Measurements from ENCODE around the gene ANKRD44. TPM values are rescaled to one million over a fixed set of nuclear protein-coding genes. Genes with fewer than 3 reads are reported as not detected.

The ANKRD44 gene
- total RNA-seq, 1 experiment from 2014 or later, result 7.8 TPM

GRCh38 chr2:197121756-197122385 is 188.7 kb downstream of the ANKRD44 start:
- DNase-seq (ENCODE audit: low read depth, low spot score), result no peak
- no TSS peak for BruUV-seq (replicated peaks)
- in situ Hi-C loops (cut with HindIII; ENCODE audit: low pct_unique_long_range_greater_than_20kb, low sequenced_read_pairs), result no loop called here

GRCh38 chr2:197121255-197121654 is 189.3 kb downstream of the ANKRD44 start:
- CTCF ChIA-PET, result no interaction called here
- no peak overlapping the region for H3K4me3 ChIP-seq (ENCODE audit: low read depth in 2 of 2, low read length in 2 of 2)
- ATAC-seq, result no peak
- H3K36me3 ChIP-seq (ENCODE audit: control insufficient read depth, insufficient read depth, low read length), result no peaks in the 10 kb centered on the region
- no peak overlapping the region for H3K27ac ChIP-seq (ENCODE audit: low read length)
- intact Hi-C loops (cut with micrococcal nuclease; ENCODE audit: unreplicated experiment), result no loop called here
- H3K27me3 ChIP-seq (ENCODE audit: control insufficient read depth, insufficient read depth, low read length), result no peaks in the 10 kb centered on the region
- no peak for TF ChIP-seq TCF7L2 (IDR thresholded peaks at IDR 0.05; ENCODE audit: low read depth, low read length)
- TF ChIP-seq SIN3A (IDR thresholded peaks at IDR 0.05; ENCODE audit: borderline replicate concordance, insufficient read depth, low read depth, low read length), result no peak
- TF ChIP-seq, protein P1, sequence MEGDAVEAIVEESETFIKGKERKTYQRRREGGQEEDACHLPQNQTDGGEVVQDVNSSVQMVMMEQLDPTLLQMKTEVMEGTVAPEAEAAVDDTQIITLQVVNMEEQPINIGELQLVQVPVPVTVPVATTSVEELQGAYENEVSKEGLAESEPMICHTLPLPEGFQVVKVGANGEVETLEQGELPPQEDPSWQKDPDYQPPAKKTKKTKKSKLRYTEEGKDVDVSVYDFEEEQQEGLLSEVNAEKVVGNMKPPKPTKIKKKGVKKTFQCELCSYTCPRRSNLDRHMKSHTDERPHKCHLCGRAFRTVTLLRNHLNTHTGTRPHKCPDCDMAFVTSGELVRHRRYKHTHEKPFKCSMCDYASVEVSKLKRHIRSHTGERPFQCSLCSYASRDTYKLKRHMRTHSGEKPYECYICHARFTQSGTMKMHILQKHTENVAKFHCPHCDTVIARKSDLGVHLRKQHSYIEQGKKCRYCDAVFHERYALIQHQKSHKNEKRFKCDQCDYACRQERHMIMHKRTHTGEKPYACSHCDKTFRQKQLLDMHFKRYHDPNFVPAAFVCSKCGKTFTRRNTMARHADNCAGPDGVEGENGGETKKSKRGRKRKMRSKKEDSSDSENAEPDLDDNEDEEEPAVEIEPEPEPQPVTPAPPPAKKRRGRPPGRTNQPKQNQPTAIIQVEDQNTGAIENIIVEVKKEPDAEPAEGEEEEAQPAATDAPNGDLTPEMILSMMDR (IDR thresholded peaks at IDR 0.05), result no peak
- TF ChIP-seq REST (IDR thresholded peaks at IDR 0.05; ENCODE audit: insufficient read depth in 1 of 2, low read depth in 2 of 2, low read length in 1 of 2), result no peak
- TF ChIP-seq POLR2AphosphoS5 (IDR thresholded peaks at IDR 0.05; ENCODE audit: low read depth, low read length), result no peak
- POLR2A ChIA-PET, result no interaction called here
- in situ Hi-C loops (cut with HindIII; ENCODE audit: low pct_unique_long_range_greater_than_20kb, low sequenced_read_pairs), result no loop called here
- H3K4me1 ChIP-seq (ENCODE audit: control insufficient read depth, insufficient read depth, low read length), result no peaks in the 10 kb centered on the region
- no peak for DNase-seq (ENCODE audit: low read depth, low spot score)
- no peaks in the 10 kb centered on the region for H3K9me3 ChIP-seq (ENCODE audit: control insufficient read depth, insufficient read depth, low read depth, low read length)
- BruUV-seq (replicated peaks), result no TSS peak

More at GRCh38 chr2:197121756-197122385, 188.7 kb downstream of the ANKRD44 start:
- Histone ChIP-seq H3K36me3 (ENCODE audit: control insufficient read depth, insufficient read depth, low read length) (no peaks in the 10 kb centered on the region), H3K27ac (ENCODE audit: low read length) (no peak overlapping the region), H3K4me3 (ENCODE audit: low read depth in 2 of 2, low read length in 2 of 2) (no peak overlapping the region), H3K27me3 (ENCODE audit: control insufficient read depth, insufficient read depth, low read length) (no peaks in the 10 kb centered on the region), H3K4me1 (ENCODE audit: control insufficient read depth, insufficient read depth, low read length) (no peaks in the 10 kb centered on the region), H3K9me3 (ENCODE audit: control insufficient read depth, insufficient read depth, low read depth, low read length) (no peaks in the 10 kb centered on the region)
- no peak for ATAC-seq
- ChIA-PET POLR2A (no interaction called here), CTCF (no interaction called here)
- intact Hi-C loops (cut with micrococcal nuclease; ENCODE audit: unreplicated experiment), result no loop called here
- TF ChIP-seq TCF7L2 (IDR thresholded peaks at IDR 0.05; ENCODE audit: low read depth, low read length) (no peak), REST (IDR thresholded peaks at IDR 0.05; ENCODE audit: insufficient read depth in 1 of 2, low read depth in 2 of 2, low read length in 1 of 2) (no peak), SIN3A (IDR thresholded peaks at IDR 0.05; ENCODE audit: borderline replicate concordance, insufficient read depth, low read depth, low read length) (no peak), POLR2AphosphoS5 (IDR thresholded peaks at IDR 0.05; ENCODE audit: low read depth, low read length) (no peak)
- TF ChIP-seq, protein P1 (IDR thresholded peaks at IDR 0.05), result no peak
